K562 (cell line): Measurements from ENCODE around the gene ASIC3. TPM values are rescaled to one million over a fixed set of nuclear protein-coding genes. Genes with fewer than 3 reads are reported as not detected.
"Not testable (repeated sequence)": the region's sequence is repeated elsewhere in the genome, so short reads cannot be mapped to it uniquely, and the experiment has no call there.

Experiments
- ATAC-seq: fragments of 200-7000 bp; cut with Tn5 transposase; 3 replicates; pipeline ENCODE4 v1.9.1; 2020; ENCODE audit warnings: moderate library complexity
- BruUV-seq: library from RNA; stranded (reverse); fragments of 400-500 nt; replicated peaks from 2 replicates; lab custom pipeline; 2021; lab: Mats Ljungman, UMichigan
- CTCF ChIA-PET: fragments of 300-600 bp; formaldehyde crosslinking; extraction: SDS; loops from one replicate; lab custom pipeline; 2021; ENCODE audit warnings: low intra/inter-chr PET ratio; lab: Yijun Ruan, JAX
- POLR2A ChIA-PET: fragments of 300-600, 350-650 bp; sonication (Branson Sonifier 250); formaldehyde crosslinking; extraction: SDS; loops from one replicate; lab custom pipeline; 2021; ENCODE audit warnings: antibody characterized with exemption, inconsistent platforms; lab: Yijun Ruan, JAX
- DNase-seq, 4 experiments: peaks; one replicate each; pipeline versions ENCODE4 v3.0.0 to v3.0.0-alpha.2; 2011 to 2018; ENCODE audit warnings: low spot score in 3 of 4, mixed read lengths in 3 of 4; ENCODE audit errors: extremely low read depth in 1 of 4
- FAIRE-seq: peaks from 2 replicates; lab custom pipeline; 2011; peaks lifted over from hg19 to GRCh38; lab: Jason Lieb, UNC
- H2AFZ ChIP-seq: 2 replicates; pipeline ENCODE4 v1.6.0; 2011; ENCODE audit warnings: low read depth, low read length, control low read depth, inconsistent platforms
- H3K27ac ChIP-seq: fragments of 200-600 bp; 3 replicates; pipeline ENCODE4 v1.8.0; 2011; ENCODE audit warnings: low read depth, mild to moderate bottlenecking, control low read depth, inconsistent platforms, low read length, moderate library complexity, mixed read lengths; ENCODE audit errors: extremely low read depth
- H3K27me3 ChIP-seq, 2 experiments: fragments of 300-600 bp in 1 of 2; 2 replicates in 1 of 2; 3 replicates in 1 of 2; pipeline versions ENCODE4 v1.6.0 to v1.8.0; 2011; ENCODE audit warnings: inconsistent platforms in 2 of 2, low read length in 2 of 2, mild to moderate bottlenecking in 1 of 2, mixed read lengths in 1 of 2, moderate library complexity in 1 of 2; ENCODE audit not compliant: control insufficient read depth in 2 of 2, insufficient read depth in 2 of 2
- H3K36me3 ChIP-seq: fragments of 300-600 bp; 3 replicates; pipeline ENCODE4 v1.8.0; 2011; ENCODE audit warnings: mild to moderate bottlenecking, low read length, inconsistent platforms; ENCODE audit not compliant: control insufficient read depth, insufficient read depth
- H3K4me1 ChIP-seq, 2 experiments: fragments of 200-600 bp in 1 of 2; replicated peaks in 1 of 2; 2 replicates in 1 of 2; 3 replicates in 1 of 2; pipeline versions ENCODE4 v1.5.1 to v1.8.0; 2011; ENCODE audit warnings: inconsistent platforms in 2 of 2, low read length in 2 of 2, mild to moderate bottlenecking in 1 of 2, mixed read lengths in 1 of 2, moderate library complexity in 1 of 2; ENCODE audit not compliant: control insufficient read depth in 2 of 2, insufficient read depth in 2 of 2
- H3K4me2 ChIP-seq: 2 replicates; pipeline ENCODE4 v1.6.1; 2011; ENCODE audit warnings: low read length, control low read depth, inconsistent platforms, mixed read lengths; ENCODE audit not compliant: insufficient read depth
- H3K4me3 ChIP-seq: fragments of 200-600 bp; sonication (generic), shearing (Covaris generic); 2 replicates; pipeline ENCODE4 v1.5.1; 2016; ENCODE audit warnings: control low read depth, inconsistent platforms
- H3K79me2 ChIP-seq: fragments of 200-600 bp; 3 replicates; pipeline ENCODE4 v1.8.0; 2011; ENCODE audit warnings: low read length, inconsistent platforms; ENCODE audit not compliant: control insufficient read depth, insufficient read depth
- H3K9ac ChIP-seq, 2 experiments: 2 replicates each; pipeline versions ENCODE4 v1.6.0 to v1.6.1; 2011; ENCODE audit warnings: low read depth in 2 of 2, low read length in 2 of 2, control low read depth in 1 of 2, inconsistent platforms in 1 of 2, mild to moderate bottlenecking in 1 of 2, mixed read lengths in 1 of 2; ENCODE audit not compliant: insufficient read depth in 1 of 2
- H3K9me1 ChIP-seq: one replicate; pipeline ENCODE4 v1.6.0; 2011; ENCODE audit warnings: inconsistent platforms, mild to moderate bottlenecking, low read length, moderate library complexity; ENCODE audit not compliant: control insufficient read depth, insufficient read depth
- H3K9me3 ChIP-seq: replicated peaks from 2 replicates; pipeline ENCODE4 v1.5.1; 2011; ENCODE audit warnings: low read depth, low read length, inconsistent platforms; ENCODE audit not compliant: control insufficient read depth, insufficient read depth
- H4K20me1 ChIP-seq: replicated peaks from 2 replicates; pipeline ENCODE4 v1.6.1; 2011; ENCODE audit warnings: low read length, inconsistent platforms, mixed read lengths; ENCODE audit not compliant: control insufficient read depth, insufficient read depth
- NCOA2 ChIP-seq, 2 experiments: fragments of 450-650 bp; IDR thresholded peaks; 2 replicates each; pipeline ENCODE4 v1.6.1; 2018; ENCODE audit warnings: mild to moderate bottlenecking in 2 of 2, moderate library complexity in 1 of 2; ENCODE audit not compliant: partially characterized antibody in 2 of 2
- POLR2G ChIP-seq: fragments of 200-400 bp; formaldehyde crosslinking; IDR thresholded peaks from 2 replicates; pipeline ENCODE4 v1.6.1; 2017; ENCODE audit warnings: low read depth, mild to moderate bottlenecking, antibody characterized with exemption, low read length, moderate library complexity
- RBFOX2 ChIP-seq: fragments of 200-400 bp; formaldehyde crosslinking; IDR thresholded peaks from 2 replicates; pipeline ENCODE4 v1.6.1; 2017; ENCODE audit warnings: low read depth, mild to moderate bottlenecking, low read length, moderate library complexity
- ZNF830 ChIP-seq: fragments of 250-450 bp; sonication (Bioruptor Pico); IDR thresholded peaks from 2 replicates; pipeline ENCODE4 v1.5.0; 2021; ENCODE audit warnings: mild to moderate bottlenecking
- ZSCAN32 ChIP-seq: fragments of 450-650 bp; formaldehyde crosslinking; IDR thresholded peaks from 2 replicates; pipeline ENCODE4 v1.4.0; 2020; ENCODE audit warnings: mild to moderate bottlenecking, moderate library complexity
- WGBS: fragments of 100-300 bp; shearing (Covaris generic); methylation state at CpG from one replicate; pipeline ENCODE4 v1.1.6; 2016; ENCODE audit warnings: low coverage, mixed read lengths; ENCODE audit not compliant: insufficient coverage; ENCODE audit errors: missing lambda C conversion rate; 5-methylcytosine and 5-hydroxymethylcytosine counted together
- in situ Hi-C: fragments of 300-500 bp; cut with MboI; formaldehyde crosslinking; loops from 4 replicates; pipeline ENCODE4 v1.15.0; 2018; ENCODE audit warnings: inconsistent platforms, mixed read lengths
- intact Hi-C: fragments of 100-400 bp; cut with micrococcal nuclease; formaldehyde crosslinking; loops from 2 replicates; pipeline ENCODE4 v1.14.2; 2022
- polyA plus RNA-seq, 8 experiments: library from polyadenylated mRNA; depleted of rRNA in 4 of 8; stranded (reverse) in 5 of 8; unstranded in 3 of 8; fragments of >200 nt; fragmentation: Nextera tagmentation in 2 of 8; fragmentation: Illumina TruSeq in 1 of 8; extraction: Ambion mirVana in 2 of 8; extraction: Trizol in 1 of 8; gene quantifications; 2 replicates each; pipeline versions ENCODE4 v1.2.1 to v1.2.3, GENCODE V29; 2011 to 2014; ENCODE audit warnings: inconsistent platforms in 1 of 8, missing spikeins in 1 of 8
- total RNA-seq, 7 experiments: library from RNA; depleted of rRNA in 6 of 7; stranded (reverse); fragments of >200 nt in 6 of 7; fragmentation: Illumina TruSeq in 2 of 7; extraction: Trizol in 2 of 7; gene quantifications; 2 replicates each; pipeline versions ENCODE4 v1.2.1 to v1.2.3, GENCODE V29; 2011 to 2021; ENCODE audit warnings: low replicate concordance in 1 of 7
- TF ChIP-seq, protein P1 (sequence below): conservative IDR thresholded peaks from 2 replicates; pipeline ENCODE4 v1.6.1; 2011; ENCODE audit warnings: low read depth, mild to moderate bottlenecking, low read length; ENCODE audit not compliant: control insufficient read depth

ASIC3 gene
- total and polyA plus RNA-seq, 9 of the 15 experiments (the other 6 are each of a cell fraction or from before 2014, with no cell fraction given), result 0.11 to 5.0 (median 0.87) TPM

DNA sequence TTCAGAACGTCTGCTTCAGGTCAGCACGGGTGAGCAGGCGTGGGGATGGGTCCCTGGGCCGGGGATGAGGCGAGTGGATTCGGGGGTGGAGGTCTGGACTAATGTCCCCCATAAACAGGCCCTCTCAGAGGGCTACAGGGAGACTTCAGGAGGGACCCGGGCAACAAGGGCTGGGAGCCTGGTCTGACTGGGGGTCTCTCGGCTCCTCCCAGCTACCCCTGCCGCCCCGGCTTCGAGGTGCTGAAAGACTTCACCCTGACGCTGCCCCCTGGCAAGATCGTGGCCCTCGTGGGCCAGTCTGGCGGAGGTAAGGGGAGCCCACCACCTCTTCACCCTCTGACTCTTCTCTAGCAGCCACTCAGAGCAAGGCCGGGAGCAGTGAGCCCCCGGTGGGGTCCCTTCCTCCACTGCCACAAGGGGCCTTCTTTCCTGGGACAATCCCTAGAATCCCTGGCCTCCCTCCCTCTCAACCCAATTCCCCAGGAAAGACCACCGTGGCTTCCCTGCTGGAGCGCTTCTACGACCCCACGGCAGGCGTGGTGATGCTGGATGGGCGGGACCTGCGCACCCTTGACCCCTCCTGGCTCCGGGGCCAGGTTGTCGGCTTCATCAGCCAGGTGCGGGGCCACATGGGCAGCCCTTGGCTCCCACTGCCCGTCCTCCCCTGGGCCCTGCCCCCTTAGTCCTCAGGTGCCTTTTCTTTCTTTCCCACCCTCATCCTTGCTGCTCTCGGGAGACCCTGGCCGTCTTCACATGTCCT is 7.5 kb upstream of the ASIC3 start (continued):
- TF ChIP-seq, protein P1, sequence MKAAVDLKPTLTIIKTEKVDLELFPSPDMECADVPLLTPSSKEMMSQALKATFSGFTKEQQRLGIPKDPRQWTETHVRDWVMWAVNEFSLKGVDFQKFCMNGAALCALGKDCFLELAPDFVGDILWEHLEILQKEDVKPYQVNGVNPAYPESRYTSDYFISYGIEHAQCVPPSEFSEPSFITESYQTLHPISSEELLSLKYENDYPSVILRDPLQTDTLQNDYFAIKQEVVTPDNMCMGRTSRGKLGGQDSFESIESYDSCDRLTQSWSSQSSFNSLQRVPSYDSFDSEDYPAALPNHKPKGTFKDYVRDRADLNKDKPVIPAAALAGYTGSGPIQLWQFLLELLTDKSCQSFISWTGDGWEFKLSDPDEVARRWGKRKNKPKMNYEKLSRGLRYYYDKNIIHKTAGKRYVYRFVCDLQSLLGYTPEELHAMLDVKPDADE, result 0 out of 2 replicates have a peak, but pooled peaks have one; percentile 13
- TF ChIP-seq NCOA2 (IDR thresholded peaks at IDR 0.05; ENCODE audit: partially characterized antibody in 2 of 2) (no peak), ZSCAN32 (CRISPR knock-in tag) (no peak), ZNF830 (CRISPR knock-in tag) (0 out of 2 replicates have a peak, but pooled peaks have one; percentile 1)

DNA sequence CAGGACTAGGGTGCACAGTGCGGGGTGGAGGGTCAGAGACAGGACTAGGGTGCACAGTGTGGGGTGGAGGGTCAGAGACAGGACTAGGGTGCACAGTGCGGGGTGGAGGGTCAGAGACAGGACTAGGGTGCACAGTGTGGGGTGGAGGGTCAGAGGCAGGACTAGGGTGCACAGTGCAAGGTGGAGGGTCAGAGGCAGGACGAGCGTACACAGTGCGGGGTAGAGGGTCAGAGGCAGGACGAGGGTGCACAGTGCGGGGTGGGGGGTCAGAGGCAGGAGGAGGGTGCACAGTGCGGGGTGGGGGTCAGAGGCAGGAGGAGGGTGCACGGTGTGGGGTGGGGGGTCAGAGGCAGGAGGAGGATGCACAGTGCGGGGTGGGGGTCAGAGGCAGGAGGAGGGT is 4.9 kb upstream of the ASIC3 start:
- ATAC-seq, H2AFZ ChIP-seq, in situ Hi-C loops, H4K20me1 ChIP-seq, H3K9me3 ChIP-seq, H3K4me2 ChIP-seq, intact Hi-C loops, H3K27ac ChIP-seq, BruUV-seq, DNase-seq, H3K9ac ChIP-seq, FAIRE-seq, H3K4me3 ChIP-seq, CTCF ChIA-PET, H3K79me2 ChIP-seq, POLR2A ChIA-PET, H3K27me3 ChIP-seq: not testable (repeated sequence)
- peaks cover 23 to 59% of the 10 kb centered on the region in 2 experiments for H3K4me1 ChIP-seq
- 73% methylated on average over 5 of the region's 10 CpGs for WGBS
- peak; percentile 13; the same call in 1 of the 2 replicates for TF ChIP-seq POLR2G
- 0 out of 2 replicates have a peak, but pooled peaks have one; percentile 41 for TF ChIP-seq RBFOX2
- H3K36me3 ChIP-seq, result peaks cover 21% of the 10 kb centered on the region
- H3K9me1 ChIP-seq, result peaks cover 13% of the 10 kb centered on the region
